Stromal cell of bone marrow (primary cell): Measurements from ENCODE around the gene RRAD.
A peak's percentile ranks its signal among the peaks of the same experiment; 100 is the strongest.

Experiments
- DNase-seq: peaks from one replicate; pipeline ENCODE4 v3.0.0-alpha.2; 2012; ENCODE audit warnings: low read depth

Gene RRAD

GRCh38 chr16:66934138-66934838 lies 9.0 kb upstream of the RRAD start, which contains the start of gene CIAO2B:
CIAO2B (minus strand) TSS chr16:66934402; CDS start chr16:66934364, 38 bp downstream.
- DNase-seq, result peak; percentile 70

DNA sequence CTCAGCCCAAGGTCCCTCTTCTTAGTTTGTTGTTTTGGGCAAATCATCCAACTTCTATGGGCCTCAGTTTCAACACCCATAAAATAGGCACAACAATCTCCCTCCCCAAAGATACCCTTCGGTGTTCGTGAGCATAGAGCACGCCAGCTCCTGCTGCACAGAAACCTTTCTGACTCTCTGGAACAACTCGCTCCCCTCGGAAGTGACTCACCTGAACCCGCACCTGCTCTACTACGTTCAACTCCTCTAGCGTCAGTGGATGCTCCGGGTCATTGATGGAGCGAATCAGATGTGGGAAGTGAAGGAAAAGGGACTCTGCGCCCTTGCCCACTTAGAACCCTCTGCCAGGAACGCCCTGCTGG lies 8.4 kb upstream of the RRAD start:
- no peak for DNase-seq

DNA sequence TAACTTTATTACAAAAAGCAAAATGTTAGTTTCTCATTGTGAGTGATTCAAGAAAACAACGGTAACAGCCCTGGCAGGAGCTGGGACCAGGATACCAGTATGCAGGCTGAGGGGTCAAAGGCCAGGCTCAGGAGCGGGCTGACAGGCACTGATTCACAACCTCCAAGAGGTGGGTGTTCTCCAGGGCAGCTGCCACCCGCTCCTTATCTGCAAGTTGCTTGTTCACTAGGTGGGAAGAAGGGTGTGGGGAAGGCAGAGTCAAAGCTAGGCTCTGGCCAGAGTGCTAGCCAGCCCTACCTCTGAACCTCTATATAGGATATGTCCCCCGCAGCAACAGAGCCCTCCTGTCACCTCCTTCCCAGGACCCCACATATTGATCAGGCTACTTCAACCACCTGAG lies 6.7 kb upstream of the RRAD start:
- no peak for DNase-seq

GRCh38 chr16:66931665-66932064 lies 6.3 kb upstream of the RRAD start:
- no peak for DNase-seq

DNA sequence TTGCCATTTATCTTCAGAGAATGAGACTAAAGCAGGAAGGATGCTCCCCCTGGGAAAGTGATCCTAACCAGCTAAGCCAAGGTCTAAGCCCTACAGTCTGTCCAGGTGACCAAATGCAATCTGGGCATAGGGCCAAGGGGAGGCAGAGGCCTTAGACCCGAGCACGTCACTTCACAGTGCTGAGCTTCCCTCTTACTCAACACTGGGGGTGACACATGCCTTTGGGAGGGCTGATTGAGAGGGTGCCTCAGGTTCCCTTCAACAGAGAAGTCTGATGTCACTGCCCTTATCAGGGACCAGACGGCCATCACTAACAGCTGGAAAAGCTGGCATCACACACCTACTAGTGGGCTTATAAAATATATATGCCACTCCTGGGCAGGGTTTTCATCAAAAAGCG lies 4.9 kb upstream of the RRAD start:
- no peak for DNase-seq

- no peak for DNase-seq
These were observed 3.5 kb upstream of the RRAD start for GRCh38 chr16:66928702-66929388.

- DNase-seq, result no peak
These were observed 2.7 kb upstream of the RRAD start for GRCh38 chr16:66927918-66928649.

DNA sequence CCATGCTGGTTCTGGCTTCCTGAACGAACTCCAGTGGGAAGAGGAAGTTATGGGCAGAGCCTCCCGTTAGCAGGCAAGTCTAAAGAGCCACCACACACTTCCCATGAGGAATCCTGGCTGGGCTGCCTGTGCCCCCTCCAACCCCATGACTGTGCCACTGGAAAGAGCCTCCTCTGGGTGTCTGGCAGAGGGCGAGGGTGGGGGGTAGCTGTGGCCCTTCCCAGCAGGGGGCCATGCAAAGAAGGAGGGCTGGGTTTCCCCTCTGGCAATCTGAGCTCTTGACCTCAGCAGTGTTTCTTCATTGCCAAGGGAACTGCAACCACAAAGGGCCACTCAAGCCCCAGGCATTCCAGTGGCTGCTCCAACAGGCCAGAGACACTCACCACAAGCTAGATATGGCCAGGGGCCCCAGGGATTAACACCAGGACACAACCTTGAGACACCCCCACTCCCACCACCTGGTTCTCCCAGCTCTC lies 1.7 kb upstream of the RRAD start:
- peak; percentile 79 for DNase-seq

DNA sequence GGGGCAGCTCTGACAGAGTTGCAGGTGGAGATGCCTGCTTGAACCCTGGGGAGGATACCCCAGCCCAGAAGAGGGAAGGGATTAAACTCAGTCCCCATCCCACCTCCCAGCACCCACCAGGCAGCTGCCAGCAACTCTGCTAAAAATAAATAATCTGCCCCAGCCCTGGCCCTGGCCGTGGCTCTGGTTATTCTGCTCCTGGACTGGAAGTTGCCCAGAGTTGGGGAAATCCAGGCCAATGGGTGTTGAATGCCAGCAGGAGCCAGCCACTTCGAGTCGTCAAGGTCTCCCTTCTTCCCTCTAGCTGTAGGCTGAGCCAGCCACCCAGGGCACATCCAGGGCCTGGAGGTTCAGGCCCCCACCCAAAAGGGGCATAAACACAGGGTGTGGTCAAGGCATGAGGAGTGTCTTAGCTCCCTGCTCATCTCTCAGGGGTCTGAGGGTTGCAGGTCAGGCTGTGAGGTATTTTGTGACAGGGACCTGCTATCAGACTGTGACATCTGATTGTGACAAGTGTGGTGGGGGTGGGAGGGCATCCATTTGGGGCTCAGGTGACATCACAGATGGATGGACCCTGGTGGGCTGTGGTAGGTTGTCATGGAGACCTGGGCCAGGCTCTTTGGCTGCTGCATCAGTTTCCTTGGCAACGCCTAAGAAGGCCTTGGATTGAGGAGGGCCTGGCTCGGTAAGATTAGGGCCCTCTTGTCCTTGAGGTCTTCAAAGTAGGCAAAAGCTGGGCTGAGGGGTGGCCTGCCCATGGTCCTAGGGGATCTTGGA lies 1.0 kb upstream of the RRAD start:
- DNase-seq, result no peak

GRCh38 chr16:66924527-66925321 lies 611 bp downstream of the RRAD start:
- no peak for DNase-seq

- DNase-seq, result no peak
These were observed 1.5 kb downstream of the RRAD start for GRCh38 chr16:66923866-66924265.

GRCh38 chr16:66923247-66923731 lies 2.0 kb downstream of the RRAD start:
- no peak for DNase-seq

- no peak for DNase-seq
These were observed 3.4 kb downstream of the RRAD start for GRCh38 chr16:66921729-66922450.

GRCh38 chr16:66920924-66921680 lies 4.2 kb downstream of the RRAD start:
- DNase-seq, result no peak

- no peak for DNase-seq
These were observed 5.1 kb downstream of the RRAD start for GRCh38 chr16:66920299-66920590.

DNA sequence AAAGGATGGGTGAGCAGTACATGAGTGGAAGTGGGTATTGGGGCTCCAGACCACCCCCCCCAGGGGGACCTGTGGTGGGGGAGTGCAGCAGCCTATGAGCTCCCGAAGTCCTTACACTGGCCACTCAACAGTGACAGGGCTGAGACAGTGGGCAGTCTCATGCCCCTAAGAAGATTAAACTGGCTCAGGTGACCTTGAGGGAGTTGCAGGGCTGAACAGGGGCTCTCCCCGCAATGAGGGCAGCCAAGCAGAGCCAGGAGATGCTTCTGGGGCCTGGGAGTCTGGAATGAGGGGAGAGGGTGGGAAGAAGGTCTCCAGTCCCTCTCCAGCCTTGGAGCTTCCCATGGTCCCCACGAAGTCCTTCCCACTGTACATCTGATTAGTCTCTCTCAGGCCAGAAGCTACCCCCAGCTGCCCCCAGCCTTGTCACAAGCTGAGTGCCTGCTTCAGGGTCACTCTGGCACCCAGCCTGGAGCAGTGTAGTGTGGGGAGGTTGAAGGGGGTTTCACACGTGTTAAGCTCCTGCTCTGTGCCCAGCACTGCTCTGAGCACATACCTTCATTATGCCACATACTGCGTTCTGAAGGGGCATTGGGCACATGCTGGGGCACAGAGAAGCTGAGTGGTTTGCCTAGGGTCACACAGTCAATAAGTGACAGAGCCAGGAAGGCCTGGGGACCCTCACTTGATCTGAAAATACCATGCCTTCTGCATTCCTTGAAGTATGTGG lies 5.6 kb downstream of the RRAD start:
- DNase-seq, result no peak

GRCh38 chr16:66918803-66919568 lies 6.3 kb downstream of the RRAD start, which contains the start of gene CDH16:
CDH16 (minus strand) TSS chr16:66918885; CDS start chr16:66918065, 820 bp downstream.
- no peak for DNase-seq

- no peak for DNase-seq
These were observed 7.0 kb downstream of the RRAD start for GRCh38 chr16:66918355-66918754.
